Fibroblast of pulmonary artery (primary cell): Measurements from ENCODE around the gene TAB3.

Experiments
- DNase-seq: peaks from one replicate; pipeline ENCODE4 v3.0.0-alpha.2; 2010; ENCODE audit warnings: low read depth
- H3K4me3 ChIP-seq: replicated peaks from 2 replicates; pipeline ENCODE4 v1.5.1; 2011; ENCODE audit warnings: low read depth, mild to moderate bottlenecking, control low read depth, low read length, moderate library complexity
- CTCF ChIP-seq: IDR thresholded peaks from 2 replicates; pipeline ENCODE4 v1.5.1; 2011; ENCODE audit warnings: mild to moderate bottlenecking, control low read depth, low read length, inconsistent platforms; ENCODE audit errors: missing control alignments

Gene TAB3

GRCh38 chrX:30822764-30823163, 66.3 kb downstream of the TAB3 start:
- TF ChIP-seq CTCF = no peak
- no peak for DNase-seq
- H3K4me3 ChIP-seq = no peak overlapping the region

GRCh38 chrX:30822068-30822681, 66.9 kb downstream of the TAB3 start:
- DNase-seq = peak; percentile 9
- H3K4me3 ChIP-seq = no peak overlapping the region
- no peak for TF ChIP-seq CTCF

- DNase-seq = no peak
- no peak for TF ChIP-seq CTCF
- H3K4me3 ChIP-seq = no peak overlapping the region
These were observed 67.9 kb downstream of the TAB3 start for GRCh38 chrX:30821116-30821515.

GRCh38 chrX:30819080-30819479, 70.0 kb downstream of the TAB3 start:
- no peak for DNase-seq
- H3K4me3 ChIP-seq = no peak overlapping the region
- TF ChIP-seq CTCF = no peak

- no peak overlapping the region for H3K4me3 ChIP-seq
- TF ChIP-seq CTCF = no peak
- DNase-seq = no peak
These were observed 73.0 kb downstream of the TAB3 start for GRCh38 chrX:30816079-30816478.

- no peak for DNase-seq
- TF ChIP-seq CTCF = no peak
- H3K4me3 ChIP-seq = no peak overlapping the region
These were observed 74.1 kb downstream of the TAB3 start for GRCh38 chrX:30814978-30815377.

- no peak for TF ChIP-seq CTCF
- DNase-seq = no peak
- H3K4me3 ChIP-seq = no peak overlapping the region
These were observed 76.7 kb downstream of the TAB3 start for GRCh38 chrX:30812326-30812725.
